ENCODE measurements around the gene RAPGEF2.

GRCh38 chr4:159252491-159252890 lies 149.6 kb downstream of the RAPGEF2 start:
- no peak for TF ChIP-seq EZH2 (IDR thresholded peaks at IDR 0.05; ENCODE audit: borderline replicate concordance, insufficient read depth, low read depth, low read length, poor library complexity, severe bottlenecking)
- no peak for TF ChIP-seq CTCF (IDR thresholded peaks at IDR 0.05)

Data from B cell (primary cell).